HG02571 (cell line): ENCODE measurements around the gene BTBD6.
"Not testable (repeated sequence)": the region's sequence is repeated elsewhere in the genome, so short reads cannot be mapped to it uniquely, and the experiment has no call there.

ENCODE experiments used
- ATAC-seq: cut with Tn5 transposase; IDR thresholded peaks from one replicate; pipeline ENCODE4 v1.9.1; 2021; ENCODE audit warnings: mild to moderate bottlenecking, moderate library complexity; ENCODE audit not compliant: unreplicated experiment

The BTBD6 gene

DNA sequence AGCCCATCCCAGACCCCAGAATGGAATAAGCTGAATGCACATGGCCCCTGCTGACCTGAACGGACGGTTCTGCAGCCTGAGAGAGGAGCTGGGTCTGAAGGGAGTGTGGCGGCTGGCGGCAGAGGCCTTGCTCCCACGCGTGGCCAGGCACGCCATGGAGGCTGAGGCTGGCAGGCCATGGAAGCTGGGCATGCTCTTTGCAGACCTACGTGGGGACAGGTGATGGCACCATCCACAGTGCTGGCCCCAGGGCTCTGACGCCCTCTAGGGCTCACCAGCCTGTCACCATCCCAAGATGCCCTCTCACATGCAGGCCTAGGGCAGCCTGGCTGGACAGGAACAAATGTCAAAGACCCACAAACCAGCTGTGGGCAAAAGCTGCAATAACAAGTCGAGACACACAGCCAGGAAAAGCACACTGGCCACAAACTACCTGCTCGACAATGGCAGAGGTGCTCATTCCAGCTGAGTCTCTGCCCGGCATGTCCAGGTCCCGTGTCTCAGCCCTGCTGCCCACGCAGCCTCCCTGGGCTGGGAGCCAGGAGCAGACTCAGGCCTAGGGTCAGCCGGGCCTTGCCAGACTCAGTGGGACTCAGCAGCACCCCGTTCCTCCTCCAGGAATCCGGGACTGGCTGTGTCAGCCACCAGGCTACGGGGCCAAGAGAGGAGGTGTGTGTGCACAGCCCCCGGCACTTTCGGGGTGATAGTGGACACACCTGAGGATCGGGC, 19.7 kb downstream of the BTBD6 start:
- no peak for ATAC-seq

DNA sequence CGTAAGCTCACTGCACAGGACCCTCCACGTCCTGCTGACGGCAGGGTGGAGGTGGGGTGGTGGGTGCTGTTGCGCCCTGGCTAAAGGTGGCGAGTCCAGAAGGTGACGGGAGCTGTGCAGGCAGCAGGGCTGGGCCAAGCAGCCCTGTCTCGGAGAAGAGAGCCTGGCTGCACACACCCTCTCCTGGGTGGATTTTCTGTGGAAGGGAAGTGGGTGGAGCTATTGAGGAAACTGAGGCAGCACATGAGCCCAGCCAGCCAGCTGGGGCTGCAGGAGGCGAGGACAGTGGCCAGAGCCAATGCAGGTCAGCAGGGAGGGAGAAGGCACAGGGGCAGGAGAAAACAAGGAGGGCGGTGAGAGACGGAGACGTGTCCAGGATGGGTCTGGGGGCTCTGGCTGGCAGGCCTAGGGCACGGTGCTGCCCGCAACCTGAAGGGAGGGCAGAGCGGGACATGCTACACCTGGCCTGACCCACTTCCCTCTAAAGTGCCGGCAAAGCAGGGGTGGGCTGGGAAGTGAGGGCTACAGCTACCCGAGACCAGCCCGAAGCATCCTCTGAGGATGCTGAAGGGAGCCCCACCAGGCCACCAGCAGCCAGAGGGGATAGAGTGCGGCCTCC, 20.5 kb downstream of the BTBD6 start:
- no peak for ATAC-seq

DNA sequence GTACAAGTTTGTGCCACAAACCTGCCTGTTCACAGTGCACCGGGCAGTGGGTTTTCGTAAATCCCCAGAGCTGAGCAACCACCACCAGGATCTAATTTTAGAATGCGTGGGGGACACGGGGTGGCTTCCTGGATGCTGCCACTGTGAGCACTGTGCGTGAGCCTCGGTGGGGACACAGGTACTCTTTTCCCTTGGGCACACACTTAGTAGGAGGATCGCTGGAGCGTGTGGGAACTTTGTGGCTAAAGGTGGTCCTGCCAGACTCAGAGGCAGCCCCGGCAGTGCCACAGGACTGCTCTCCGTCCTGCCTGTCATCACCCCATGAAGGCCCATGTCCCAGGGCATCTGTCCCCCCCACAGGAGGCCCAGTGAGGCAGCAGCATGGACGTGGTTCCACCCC, 21.1 kb downstream of the BTBD6 start:
- ATAC-seq = no peak

DNA sequence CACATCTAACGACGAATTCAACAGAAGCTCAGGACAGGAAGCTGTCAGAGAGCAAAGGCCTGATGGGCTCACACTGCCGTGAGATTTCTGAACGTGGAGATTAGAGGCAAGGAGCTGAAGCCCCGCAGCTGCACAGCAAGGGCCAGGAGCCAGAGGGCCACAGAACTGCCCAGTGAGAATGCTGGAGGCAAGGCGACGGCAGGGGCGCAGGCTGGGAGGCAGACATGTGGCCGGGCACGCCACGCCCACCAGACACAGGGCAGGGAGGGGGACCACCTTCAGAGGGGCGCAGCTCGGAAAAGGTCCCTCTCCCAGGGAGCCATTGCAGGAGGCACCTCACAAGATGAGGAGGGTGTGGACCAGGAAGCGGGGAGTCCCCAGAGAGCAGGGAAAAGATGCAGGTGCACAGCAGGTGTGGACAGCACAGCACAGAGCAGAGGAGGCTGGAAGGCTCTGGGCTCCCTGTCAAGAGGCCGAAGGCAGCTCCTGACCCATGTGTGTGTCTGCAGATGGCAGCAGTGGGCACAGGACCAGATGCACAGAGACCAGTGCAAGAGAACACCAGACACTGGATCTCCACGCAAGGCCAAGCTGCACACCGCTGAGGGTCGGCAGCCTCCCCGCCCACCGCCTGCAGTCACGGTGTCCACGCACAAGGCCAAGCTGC, 23.0 kb downstream of the BTBD6 start:
- no peak for ATAC-seq

DNA sequence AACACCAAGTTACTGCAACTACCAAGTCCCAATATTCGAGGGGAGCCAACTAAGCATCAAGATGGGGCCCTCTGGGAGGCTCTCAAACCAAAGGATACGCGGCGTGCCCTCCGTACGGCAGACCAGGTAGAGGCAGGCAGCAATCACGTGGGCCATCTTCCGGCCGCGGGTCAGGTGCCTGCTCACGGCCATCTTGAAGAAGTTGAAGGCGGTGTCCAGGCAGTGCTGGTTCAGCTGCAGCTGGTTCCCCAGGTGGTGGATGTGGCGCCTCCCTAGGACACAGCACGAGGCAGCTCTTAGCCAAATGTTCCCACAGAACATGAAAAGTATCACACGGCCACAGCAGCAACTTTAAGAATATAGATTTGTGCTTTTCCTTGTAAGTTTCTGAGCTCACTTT, 24.3 kb downstream of the BTBD6 start:
- no peak for ATAC-seq

DNA sequence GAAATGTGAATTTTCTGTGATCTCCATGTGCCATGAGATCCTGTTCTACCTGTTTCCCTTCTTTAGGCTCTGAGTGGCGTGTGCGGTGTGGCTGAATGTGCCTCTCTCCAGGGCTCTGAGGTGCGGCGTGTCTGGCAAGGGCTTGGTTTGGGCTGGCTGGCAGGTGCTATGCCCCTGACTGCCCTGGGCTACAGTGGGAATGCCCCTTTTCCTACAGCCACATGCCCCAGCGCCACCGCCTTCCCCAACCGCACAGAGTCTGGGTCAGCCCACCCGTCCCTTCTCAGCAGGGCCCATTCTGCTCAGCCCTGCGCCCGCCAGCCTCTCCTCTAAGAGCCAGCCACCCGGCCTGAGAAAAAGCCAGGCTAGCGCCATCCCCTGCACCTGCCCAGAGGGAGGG, 24.7 kb downstream of the BTBD6 start:
- no peak for ATAC-seq

DNA sequence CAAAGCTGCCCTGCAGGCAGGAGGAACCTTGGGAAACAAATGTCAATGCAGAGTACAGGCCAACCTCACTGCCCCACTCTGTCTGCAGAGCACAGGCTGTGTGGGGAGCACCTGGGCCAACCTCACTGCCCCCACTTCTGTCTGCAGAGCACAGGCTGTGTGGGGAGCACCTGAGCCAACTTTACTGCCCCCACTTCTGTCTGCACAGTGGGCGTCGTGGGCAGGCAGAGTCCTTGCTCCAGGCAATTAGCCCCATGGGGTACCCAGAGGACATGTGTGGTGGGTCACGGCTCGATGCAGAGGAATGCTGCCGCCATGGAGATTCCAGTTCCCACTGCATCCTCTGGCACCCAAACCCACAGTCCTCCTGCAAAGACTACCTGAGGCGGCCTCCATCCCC, 26.3 kb downstream of the BTBD6 start:
- ATAC-seq = no peak

DNA sequence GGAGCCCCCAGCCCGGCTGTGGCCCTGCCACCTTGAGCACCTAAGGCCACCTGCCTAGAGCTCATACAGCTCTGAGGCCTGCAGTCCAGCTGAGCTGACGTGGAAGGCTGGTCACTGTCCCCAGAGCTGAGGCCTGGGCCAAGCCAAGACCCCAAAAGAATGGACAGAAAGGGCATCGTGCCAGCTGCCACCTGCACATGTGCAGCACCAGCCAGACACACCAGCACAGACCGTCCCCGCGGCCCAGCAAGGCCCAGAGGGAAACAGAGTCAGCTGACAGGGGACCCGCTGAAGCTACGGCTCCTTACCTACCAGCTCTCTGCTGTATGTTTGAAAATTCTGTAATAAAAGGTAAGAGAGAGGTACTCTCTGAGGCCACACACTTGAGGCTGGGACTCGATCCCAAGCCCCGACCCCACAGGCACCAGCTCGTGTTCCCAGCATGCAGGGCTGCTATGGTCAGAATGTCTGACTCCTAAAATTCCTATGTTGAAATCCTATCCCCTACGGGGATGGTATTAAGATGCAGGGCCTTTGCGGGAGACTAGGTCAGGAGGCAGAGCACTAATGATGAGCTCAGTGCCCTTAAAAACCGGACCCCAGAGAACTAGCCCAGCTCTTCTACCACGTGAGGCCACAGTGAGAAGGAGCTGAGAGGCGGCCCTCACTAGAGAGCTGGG, 27.1 kb downstream of the BTBD6 start:
- no peak for ATAC-seq

DNA sequence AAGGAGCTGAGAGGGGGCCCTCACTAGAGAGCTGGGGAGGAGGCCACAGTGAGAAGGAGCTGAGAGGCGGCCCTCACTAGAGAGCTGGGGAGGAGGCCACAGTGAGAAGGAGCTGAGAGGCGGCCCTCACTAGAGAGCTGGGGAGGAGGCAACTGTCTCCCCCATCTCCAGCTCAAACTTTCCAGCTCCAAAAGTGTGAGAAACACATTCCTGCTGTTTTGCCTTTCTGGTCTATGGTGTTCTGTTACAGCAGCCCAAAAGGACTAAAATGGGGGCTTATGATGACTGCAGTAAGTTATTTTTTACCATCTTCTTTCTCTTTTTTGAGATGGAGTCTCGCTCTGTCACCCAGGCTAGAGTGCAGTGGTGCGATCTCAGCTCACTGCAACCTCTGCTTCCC, 29.1 kb downstream of the BTBD6 start:
- not testable (repeated sequence) for ATAC-seq

DNA sequence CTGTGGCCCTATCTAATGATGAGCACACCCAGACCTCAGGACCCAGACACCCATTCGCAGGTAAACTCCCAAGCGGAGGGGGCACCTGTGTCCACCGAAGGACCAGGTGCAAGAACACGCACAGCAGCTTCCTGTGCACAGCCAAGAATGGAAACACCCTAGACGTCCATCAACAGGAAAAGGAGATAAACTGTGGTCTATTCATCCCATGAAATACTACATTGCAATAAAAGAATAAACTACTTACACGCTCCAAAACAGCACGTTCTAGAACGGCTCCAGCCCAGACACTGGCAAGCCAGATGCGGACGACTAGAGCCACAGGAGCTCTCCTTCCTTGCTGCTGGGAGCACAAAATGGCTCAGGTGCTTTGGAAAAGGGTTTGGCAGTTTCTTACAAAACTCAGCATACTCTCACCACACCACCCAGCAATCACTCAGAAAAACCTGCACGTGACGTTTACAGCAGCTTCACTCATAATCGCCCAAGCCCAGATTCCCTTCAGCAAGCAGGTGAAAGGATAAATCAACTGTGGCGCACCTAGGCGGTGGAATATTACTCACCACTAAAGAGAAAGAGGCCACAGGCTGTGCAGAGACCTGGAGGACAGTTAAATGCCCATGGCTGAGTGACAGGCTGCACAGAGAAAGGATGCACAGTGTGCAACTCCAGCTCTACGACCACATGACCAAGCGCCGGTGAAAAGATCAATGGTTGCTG, 31.5 kb downstream of the BTBD6 start:
- no peak for ATAC-seq

DNA sequence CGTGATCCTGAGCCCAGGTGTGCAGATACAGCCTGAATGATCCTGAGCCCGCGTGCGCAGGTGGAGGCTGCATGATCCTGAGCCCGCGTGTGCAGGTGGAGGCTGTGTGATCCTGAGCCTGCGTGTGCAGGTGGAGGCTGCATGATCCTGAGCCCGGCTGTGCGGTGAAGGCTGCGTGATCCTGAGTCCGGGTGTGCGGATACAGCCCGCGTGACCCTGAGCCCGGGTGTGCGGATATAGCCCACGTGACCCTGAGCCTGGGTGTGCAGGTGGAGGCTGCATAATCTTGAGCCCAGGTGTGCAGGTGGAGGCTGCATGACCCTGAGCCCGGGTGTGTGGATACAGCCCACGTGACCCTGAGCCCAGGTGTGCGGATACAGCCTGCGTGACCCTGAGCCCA, 32.2 kb downstream of the BTBD6 start:
- no peak for ATAC-seq

DNA sequence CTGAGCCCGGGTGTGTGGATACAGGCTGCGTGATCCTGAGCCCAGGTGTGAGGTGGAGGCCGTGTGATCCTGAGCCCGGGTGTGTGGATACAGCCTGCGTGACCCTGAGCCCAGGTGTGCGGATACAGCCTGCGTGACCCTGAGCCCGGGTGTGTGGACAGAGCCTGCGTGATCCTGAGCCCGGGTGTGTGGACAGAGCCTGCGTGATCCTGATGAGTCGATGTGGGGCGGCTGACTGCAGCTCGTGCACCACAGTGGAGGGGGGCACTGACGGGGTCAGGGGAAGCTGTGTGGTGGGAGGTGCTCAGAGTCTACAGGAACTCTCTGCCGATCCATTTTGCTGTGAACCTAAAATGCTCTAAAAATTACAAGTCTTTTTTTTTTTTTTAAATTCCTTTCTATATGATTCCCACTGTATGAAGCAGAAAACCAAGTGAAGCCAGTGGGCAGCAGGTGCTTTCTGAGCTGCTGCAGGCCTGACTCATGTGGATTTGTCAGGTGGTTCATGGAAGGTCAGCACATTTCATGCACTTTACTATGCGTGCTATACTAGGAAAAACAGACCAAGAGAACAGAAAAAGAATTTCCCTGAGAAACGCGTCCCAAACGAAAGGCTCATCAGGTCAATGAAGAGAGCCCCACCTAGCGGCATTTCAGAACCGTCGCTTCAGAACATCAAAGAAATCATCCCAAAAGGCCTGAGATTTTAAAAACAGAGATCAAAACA, 33.2 kb downstream of the BTBD6 start:
- no peak for ATAC-seq

DNA sequence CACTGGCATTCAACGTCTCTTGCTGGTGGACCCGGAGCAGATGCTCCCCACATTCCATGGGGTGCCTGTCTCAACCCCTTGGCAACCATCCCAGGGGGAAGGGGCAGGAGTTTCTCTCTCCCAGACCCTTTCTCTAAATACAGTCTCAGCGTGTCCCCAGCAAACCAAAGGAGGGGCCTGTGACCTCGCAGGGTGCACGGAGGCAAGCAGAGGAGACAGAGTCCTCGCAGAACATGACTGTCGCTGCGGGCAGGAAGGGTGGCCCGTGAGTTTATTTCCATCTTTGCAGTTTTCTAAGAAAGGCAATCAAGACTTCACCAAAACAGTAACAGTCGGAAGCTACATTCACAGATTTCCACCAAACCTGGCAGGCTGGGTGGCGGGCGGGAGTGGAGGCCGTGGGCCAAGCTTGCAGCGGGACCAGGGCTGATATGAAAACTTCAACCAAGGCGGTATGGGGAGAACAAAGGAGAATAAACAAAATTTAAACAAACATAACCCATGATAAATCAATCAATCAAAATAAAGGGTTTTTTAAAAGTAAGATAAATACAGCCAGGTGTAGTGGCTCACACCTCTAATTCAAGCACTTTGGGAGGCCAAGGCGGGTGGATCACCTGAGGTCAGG, 33.9 kb downstream of the BTBD6 start:
- no peak for ATAC-seq

DNA sequence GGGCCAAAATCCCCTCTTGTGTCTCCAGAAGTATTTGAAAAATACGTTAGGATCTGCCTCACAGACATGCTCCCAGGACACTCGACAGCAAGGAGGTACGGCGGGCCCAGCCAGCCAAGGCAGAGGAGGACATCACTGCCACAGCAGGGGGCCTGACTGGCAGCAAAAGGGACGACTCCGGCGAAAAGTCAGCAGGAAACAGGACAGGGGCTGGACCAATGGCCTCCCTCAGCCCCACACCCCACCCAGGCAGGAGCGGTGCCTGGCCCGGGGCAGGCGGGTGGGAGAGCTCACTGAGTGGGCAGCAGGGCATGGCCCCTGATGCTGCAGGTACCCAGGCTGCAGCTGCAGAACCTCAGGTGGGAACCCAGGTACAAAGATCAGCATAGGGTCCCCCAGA, 34.7 kb downstream of the BTBD6 start:
- no peak for ATAC-seq

DNA sequence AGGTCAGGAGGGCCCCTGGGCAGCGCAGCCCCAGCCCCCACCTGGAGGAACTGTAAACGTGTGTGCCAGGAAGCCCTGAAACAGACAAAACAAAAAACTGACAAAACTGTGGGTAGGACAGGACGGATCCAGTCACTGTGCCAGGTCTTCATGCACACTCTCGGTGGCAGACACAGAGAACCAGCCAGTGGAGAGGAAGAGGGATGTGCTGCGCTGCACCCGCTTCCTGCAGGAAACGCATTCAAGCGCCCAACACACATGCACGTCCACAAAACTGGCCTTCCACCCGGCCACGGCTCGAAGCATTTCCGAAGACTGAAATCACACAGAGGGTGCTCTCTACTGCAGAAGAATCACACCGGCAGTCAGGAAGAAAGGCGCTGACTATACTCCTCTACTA, 35.6 kb downstream of the BTBD6 start:
- ATAC-seq = no peak

DNA sequence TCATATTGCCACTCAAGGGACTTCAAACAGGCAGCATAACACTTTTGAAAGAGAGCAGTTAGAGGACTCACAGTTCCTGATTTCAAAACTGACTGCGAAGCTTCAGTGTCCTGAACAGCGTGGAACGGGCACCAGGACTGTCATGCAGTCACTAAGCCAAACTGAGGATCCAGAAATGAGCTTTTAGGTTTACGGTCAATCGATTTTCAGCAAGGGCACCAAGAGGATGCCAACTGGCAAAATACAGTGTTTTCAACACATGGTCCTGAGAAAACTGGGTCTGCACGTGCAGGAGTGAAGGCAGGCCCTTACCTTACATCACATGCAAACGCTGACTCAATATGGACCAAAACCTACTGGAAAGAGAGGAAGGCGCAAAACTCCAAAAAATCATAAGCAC, 36.8 kb downstream of the BTBD6 start:
- ATAC-seq = no peak

DNA sequence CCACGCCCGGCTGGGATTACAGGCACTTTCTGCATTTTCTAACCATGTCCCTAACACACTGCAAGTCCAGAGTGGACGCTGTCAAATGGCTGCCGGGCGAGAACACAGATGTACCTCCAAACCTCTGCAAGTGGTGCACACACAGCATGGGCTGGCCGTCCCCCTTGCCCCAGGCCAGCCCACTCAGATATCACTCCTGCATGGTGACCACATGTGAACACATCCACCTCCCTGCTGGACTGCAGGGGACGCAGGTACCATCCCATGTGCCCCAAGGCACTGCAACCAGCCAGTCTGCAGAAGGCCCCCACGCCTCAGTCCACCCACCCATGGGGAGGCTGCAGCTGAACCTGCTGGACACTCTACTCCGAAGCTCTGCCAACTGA, 38.4 kb downstream of the BTBD6 start:
- no peak for ATAC-seq

DNA sequence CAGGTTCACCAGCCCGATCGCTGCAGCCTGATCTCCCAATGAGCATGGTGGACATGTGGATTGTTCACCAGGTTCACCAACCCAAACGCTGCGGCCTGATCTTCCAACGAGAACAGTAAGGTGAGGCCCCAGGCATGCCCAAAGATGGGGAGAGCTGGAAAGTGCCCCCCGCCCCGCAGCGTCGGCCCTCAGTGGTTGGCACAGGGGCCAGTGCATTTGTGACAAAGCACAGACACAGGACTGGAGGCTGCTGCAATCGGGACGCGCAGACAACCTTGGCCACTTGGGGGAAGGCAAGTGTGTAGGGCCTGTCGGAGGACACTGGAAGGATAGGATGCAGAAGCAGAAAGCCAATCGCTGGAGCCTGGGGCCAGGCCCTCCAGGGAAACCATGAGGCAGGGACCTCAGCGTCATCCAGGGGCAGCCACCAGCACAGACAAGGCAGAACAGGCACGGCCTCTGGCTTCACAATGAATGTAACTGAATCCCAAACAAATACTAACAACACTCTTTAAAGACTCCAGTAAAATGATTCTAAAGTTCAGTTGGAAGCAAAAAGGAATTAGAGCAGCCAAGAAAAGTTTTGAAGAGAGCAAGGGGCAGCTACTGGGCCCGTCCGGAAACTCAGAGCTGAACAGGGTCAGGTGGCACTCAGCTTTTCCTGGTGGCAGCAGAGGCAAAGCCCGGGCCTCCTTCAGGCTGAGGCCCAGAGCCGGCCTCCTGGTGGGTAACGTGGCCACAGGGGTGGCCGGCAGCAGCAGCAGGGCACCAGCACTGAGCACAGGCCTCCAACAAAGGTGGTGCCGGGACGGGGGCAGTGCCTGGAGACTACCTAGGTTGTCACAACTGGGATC, 39.1 kb downstream of the BTBD6 start:
- no peak for ATAC-seq

DNA sequence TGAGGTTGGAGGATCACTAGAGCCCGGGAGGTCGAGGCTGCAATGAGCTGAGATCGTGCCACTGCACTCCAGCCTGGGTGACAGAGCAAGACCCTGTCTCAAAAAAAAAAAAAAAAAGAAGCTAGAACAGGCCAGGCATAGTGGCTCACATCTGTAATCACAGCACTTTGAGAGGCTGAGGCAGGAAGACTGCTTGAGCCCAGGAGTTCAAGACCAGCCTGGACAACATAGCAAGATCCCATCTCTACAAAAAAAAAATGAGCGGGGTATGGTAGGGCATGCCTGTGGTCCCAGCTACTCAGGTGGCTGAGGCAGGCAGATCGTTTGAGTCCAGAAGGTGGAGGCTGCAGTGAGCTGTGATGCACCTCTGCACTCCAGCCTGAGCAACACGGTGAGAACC, 40.6 kb downstream of the BTBD6 start:
- ATAC-seq = not testable (repeated sequence)
